HG03378 (cell line): ENCODE results near the gene CTNNB1.
"Not testable (repeated sequence)": the region's sequence is repeated elsewhere in the genome, so short reads cannot be mapped to it uniquely, and the experiment has no call there.

ENCODE experiments used
- ATAC-seq: cut with Tn5 transposase; IDR thresholded peaks from one replicate; pipeline ENCODE4 v1.9.1; 2021; ENCODE audit warnings: mild to moderate bottlenecking, moderate library complexity; ENCODE audit not compliant: unreplicated experiment

Gene CTNNB1

GRCh38 chr3:41248525-41248924, 49.2 kb downstream of the CTNNB1 start:
- no peak for ATAC-seq

- no peak for ATAC-seq
These were observed 50.0 kb downstream of the CTNNB1 start for GRCh38 chr3:41249318-41249717.

GRCh38 chr3:41250825-41251224, 51.5 kb downstream of the CTNNB1 start:
- no peak for ATAC-seq

- ATAC-seq = no peak
These were observed 52.3 kb downstream of the CTNNB1 start for GRCh38 chr3:41251593-41251992.

- no peak for ATAC-seq
These were observed 59.0 kb downstream of the CTNNB1 start for GRCh38 chr3:41258239-41258800.

- ATAC-seq = no peak
These were observed 60.3 kb downstream of the CTNNB1 start for GRCh38 chr3:41259449-41260062.

- ATAC-seq = no peak
These were observed 60.8 kb downstream of the CTNNB1 start for GRCh38 chr3:41260063-41260450.

- no peak for ATAC-seq
These were observed 65.8 kb downstream of the CTNNB1 start for GRCh38 chr3:41265011-41265545.

- ATAC-seq = no peak
These were observed 66.5 kb downstream of the CTNNB1 start for GRCh38 chr3:41265823-41266273.

GRCh38 chr3:41267975-41268640, 68.8 kb downstream of the CTNNB1 start:
- ATAC-seq = no peak

GRCh38 chr3:41272667-41273066, 73.4 kb downstream of the CTNNB1 start:
- ATAC-seq = no peak

- no peak for ATAC-seq
These were observed 75.8 kb downstream of the CTNNB1 start for GRCh38 chr3:41274944-41275668.

- ATAC-seq = no peak
These were observed 76.9 kb downstream of the CTNNB1 start for GRCh38 chr3:41276191-41276590.

- no peak for ATAC-seq
These were observed 78.6 kb downstream of the CTNNB1 start for GRCh38 chr3:41277790-41278465.

- not testable (repeated sequence) for ATAC-seq
These were observed 85.6 kb downstream of the CTNNB1 start for GRCh38 chr3:41284934-41285333.

GRCh38 chr3:41286305-41286704, 87.0 kb downstream of the CTNNB1 start:
- no peak for ATAC-seq

- ATAC-seq = no peak
These were observed 89.5 kb downstream of the CTNNB1 start for GRCh38 chr3:41288785-41289184.
